GM19395 (cell line): Measurements from ENCODE around the gene SPARC.
"Not testable (repeated sequence)": the region's sequence is repeated elsewhere in the genome, so short reads cannot be mapped to it uniquely, and the experiment has no call there.

ENCODE experiments used
- ATAC-seq: cut with Tn5 transposase; IDR thresholded peaks from one replicate; pipeline ENCODE4 v1.9.1; 2021; ENCODE audit warnings: mild to moderate bottlenecking, moderate library complexity; ENCODE audit not compliant: unreplicated experiment

SPARC gene, protein sequence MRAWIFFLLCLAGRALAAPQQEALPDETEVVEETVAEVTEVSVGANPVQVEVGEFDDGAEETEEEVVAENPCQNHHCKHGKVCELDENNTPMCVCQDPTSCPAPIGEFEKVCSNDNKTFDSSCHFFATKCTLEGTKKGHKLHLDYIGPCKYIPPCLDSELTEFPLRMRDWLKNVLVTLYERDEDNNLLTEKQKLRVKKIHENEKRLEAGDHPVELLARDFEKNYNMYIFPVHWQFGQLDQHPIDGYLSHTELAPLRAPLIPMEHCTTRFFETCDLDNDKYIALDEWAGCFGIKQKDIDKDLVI

DNA sequence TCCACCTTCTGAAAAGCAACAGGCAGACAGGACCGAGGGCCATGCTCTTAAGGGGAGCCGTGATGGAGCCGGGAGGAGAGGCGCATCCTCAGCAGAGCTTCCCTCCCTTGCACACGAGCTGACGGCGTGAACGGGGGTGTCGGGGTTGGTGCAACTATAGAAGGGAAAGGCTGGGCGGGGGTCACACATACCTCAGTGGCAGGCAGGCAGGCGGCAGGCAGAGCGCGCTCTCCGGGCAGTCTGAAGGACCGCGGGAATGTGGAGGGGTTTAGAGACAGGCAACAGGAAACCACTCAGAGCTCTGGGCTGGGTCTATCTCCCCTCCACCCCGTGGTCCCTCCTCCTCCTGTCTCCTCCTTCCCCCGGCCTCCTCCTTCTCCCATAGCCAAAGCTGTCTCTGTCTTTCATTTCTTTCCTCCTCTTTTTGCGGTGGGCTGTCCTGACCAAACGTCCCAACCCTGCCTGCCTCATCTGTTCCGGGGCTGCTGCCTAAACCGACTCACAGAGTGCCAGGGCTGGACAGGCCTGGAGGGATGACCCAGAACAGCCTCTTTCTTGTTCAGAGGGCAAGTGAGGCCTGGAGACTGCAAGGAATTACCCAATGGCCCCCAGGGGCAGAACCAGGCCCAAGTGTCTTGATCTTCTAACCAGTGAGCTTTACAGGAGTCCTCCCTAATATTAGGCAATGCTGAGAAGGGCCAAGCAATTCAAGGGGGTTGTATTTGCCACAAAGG lies at the start of gene SPARC:
Gene SPARC (minus strand): TSS at position 242 of the 734 bp plus-strand sequence. CDS start 10,727 bp downstream, outside the sequence.
- ATAC-seq: peak; percentile 90

DNA sequence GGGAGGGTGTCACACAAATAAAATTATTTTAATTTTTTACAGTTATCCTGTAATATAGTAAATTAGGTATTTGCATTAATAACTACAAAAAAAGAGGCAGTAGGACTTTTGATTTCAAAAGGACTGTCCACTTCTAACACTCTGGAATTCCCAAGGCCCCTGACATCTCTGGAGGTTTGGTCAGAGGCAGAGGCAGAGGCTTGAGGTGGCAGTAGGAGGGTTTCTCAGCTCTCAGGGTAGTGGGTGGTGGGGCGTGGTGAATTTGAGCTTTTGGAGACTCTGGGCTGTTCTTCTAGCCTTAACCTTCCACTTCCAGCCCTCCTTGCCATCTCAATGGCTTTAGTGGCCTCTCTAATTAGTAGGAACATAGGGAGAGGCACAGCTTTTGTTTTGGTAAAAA lies 48.9 kb upstream of the SPARC start:
- ATAC-seq: no peak

DNA sequence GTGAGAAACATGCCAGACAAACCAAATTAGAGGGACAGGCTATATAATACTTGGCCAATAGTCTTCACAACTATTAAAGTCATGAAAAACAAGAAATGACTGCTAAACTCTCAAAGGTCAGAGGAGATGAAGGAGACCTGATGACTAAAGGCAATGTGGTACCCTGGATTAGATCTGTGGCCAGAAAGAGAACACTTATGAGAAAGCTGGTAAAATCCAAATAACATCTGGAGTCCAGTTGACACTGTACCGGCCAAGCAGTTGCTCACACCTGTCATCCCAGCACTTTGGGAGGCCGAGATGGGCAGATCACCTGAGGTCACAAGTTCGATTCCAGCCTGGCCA lies 47.3 kb upstream of the SPARC start:
- no peak for ATAC-seq

DNA sequence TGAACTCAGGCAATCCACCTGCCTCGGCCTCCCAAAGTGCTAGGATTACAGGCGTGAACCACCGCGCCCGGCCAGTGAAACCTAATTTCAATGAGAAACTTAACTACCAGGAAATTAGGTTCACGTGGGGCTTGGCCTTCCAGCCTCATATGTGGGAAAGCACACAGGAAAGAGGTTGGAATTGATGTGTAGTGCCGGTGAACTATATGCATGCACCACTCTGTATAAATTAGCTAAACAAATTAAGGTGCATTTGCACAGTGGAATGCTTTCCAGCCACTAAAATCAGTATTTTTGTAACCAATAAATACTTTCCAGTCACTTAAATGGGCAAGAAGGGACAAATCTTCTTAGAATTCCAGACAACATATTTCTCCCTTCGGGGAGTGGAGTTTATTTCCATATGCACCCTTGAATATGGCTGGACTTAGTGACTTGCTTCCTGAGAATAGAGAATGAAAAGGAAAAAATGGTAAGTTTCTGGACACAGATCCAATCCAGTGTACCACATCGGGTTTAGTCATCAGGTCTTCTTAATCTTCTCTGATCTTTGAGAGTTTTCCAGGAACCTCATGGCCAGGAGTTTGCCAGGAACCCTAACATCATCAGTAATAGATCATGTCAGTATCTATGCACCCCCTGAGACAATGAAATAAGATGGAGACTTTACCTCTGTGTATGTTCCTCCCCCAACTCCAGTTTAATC lies 46.8 kb upstream of the SPARC start:
- no peak for ATAC-seq

DNA sequence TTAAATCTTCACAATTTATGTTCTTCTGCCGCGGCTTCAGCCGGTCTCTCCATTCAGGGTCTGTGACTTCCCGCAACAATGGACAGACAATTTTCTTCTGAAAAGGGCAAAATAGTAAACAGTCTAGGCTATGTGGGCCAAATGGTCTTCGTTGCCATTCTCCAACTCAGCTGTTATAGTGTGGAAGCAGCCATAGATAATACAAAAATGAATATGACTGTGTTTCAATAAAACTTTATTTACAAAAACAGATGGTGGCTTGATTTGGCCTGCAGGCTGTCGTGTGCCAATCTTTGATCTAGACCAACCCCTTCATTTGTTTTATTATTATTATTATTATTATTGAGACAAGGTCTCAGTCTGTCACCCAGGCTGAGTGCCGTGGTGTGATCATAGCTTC lies 43.7 kb upstream of the SPARC start:
- ATAC-seq: no peak

DNA sequence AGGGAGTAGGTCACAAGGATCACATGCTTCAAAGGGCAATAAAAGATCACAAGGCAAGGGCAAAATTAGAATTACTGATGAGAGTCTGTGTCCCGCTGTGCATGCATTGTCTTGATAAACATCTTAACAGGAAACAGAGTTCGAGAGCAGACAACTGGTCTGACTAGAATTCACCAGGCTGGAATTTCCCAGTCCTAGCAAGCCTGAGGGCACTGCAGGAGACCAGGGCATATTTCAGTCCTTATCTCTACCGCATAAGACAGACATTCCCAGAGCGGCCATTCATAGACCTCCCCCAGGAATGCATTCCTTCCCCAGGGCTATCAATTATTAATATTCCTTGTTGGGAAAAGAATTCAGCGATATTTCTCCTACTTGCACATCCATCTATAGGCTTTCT lies 42.9 kb upstream of the SPARC start:
- ATAC-seq: not testable (repeated sequence)

DNA sequence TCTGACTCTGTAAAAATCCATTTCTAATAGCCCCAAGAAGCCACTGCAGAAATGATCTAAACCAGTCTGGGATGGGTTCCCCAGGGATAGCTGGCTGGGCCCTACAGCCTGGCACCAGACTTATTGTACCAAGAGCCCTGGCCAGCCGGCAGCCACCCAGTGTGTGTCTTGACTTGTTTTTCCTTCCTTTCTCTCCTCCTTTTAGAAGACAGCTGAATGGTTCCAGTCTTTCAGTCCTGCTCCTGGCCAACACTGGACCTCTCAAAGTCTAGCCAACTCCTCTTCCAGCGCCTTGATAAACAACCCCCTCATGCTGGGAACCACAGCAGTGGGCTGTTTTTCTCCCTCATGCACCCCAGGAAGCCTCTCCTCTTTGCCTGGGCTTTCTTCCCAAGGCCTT lies 37.6 kb upstream of the SPARC start:
- no peak for ATAC-seq

DNA sequence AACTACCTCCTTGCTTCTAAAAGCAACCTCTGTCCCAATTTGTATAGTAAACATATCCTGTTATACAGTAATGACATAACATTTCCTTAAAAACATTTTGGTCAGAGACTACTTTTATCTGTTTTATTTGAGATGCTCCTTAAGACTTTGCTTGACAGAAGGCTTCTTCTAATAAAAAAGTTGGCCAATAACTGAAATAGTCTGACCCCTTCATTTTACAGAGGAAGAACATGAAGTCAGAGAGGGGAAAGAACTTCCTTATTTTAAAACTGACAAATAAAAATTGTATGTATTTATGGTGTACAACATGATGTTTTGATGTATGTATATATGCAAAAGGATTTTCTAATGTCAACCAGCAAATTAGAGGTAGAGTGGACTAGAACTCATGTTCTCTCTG lies 35.8 kb upstream of the SPARC start:
- ATAC-seq: no peak

DNA sequence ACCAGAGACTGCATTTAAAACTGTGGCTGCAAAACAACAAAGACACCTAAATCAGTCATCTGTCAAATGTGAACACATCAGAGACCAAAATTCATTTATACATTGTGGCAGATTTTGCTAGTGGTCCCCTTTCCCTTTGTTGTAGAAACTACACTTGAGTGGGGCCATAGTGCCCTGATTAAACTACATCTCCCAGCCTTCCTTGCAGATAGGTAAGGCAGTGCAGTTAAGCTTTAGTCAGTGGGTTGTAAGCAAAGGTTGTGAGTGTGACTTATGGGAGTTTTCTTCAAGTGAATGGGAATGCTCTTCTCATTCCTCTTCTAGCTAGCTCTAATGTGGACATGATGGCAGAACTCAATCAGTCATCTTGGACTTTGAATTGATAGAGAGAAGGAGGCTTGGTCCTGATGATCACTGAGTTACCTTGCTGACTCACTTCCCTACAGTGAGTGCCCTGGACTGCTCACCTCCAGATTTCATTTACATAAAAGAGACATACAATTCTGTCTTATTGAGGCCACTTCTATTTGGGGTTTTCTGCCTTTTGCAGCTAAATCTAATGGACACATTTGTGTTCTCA lies 35.2 kb upstream of the SPARC start:
- ATAC-seq: peak; percentile 22

DNA sequence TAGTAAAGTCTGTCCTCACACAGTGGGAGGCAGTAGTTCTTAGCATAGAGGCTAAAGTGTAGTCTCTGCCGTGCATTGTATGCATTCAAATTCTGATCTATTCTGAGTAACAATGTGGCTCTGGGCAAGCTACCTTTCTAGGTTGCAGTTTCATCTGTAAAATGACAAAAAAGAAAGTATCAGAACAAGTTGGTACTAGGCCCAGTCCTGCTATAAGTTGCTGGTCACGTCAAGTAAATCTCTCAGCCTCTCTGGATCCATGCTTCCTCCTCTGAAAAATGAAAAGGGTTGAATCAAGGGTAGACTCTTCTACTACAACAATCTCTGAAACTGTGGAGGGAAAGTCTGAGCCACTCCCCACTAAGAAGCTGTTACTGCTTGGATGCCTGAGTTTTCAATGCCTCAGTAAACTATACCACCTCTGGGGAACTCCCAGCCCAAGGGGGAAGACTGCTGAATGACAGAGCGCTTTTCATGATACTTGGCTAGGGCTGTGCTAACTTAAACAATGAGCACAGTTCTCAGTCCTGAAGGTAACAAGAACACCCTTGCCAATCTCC lies 34.5 kb upstream of the SPARC start:
- ATAC-seq: peak; percentile 89

DNA sequence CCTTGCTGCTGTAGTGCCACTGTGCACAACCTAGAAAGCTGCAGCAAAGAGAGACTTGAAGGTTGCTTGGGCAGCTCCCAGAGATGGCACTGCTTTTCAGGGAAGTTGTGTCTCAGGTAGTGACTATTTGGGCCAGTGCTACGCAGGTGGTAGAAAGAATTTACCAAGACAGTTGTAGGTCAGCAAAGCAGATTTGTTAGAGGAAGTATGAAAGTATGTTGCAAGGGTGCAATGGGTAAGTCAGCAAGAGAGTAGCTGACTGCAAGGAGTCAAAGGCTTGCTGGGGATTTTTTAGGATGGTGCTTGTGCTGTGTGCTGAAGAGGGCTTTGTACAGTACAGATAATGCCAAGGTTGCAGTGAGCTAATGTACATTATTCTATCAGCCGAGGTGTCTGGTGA lies 33.5 kb upstream of the SPARC start:
- ATAC-seq: no peak

DNA sequence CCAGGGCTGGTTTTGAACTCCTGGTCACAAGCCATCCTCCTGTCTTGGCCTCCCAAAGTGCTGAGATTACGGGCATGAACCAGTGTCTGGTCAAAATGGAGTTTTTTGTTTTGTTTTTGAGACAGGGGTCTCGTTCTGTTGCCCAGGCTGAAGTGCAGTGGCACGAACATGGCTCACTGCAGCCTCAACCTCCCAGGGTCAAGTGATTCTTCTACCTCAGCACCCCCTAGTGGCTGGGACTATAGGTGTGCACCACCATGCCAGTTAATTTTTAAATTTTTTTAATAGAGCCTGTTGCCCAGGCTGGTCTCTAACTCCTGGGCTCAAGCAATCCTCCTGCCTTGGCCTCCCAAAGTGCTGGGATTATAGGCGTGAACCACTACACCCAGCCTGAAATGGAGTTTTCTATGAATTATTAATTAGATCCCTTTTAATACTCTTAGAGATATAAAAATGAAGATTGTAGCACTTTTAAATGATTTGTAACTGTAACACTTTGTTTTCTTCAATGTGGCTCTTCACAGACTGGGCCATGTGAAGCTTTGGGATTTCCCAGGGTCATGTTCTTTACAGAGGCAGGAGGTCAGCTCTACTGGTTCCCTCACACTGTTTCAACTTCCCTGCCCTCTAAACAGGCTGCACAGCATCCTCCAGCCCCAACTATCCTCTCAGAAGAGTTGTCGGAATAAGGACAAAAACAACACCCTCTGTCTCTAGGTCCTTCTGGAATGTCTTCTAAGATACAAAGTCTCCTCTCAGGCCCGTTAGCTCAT lies 32.7 kb upstream of the SPARC start:
- no peak for ATAC-seq

DNA sequence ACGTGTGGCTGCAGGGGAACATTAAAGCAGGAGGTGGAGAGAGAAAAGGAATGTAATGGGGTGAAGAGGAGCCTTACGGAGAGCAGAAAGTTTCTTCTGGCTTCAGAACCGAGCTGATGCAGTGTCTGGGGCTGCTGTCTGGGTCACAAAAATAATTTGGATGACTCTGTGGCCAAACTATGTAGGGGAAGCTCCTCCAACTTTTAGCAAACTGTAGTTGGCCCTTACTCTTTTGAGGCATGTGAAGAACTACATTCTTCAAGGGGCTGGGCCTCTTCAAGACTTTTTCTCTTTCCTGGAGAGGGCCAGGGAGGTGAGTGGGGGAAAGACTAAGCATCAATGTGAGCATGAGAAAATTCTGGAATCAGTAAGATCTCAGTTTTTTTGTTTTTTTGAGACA lies 31.9 kb upstream of the SPARC start:
- no peak for ATAC-seq

DNA sequence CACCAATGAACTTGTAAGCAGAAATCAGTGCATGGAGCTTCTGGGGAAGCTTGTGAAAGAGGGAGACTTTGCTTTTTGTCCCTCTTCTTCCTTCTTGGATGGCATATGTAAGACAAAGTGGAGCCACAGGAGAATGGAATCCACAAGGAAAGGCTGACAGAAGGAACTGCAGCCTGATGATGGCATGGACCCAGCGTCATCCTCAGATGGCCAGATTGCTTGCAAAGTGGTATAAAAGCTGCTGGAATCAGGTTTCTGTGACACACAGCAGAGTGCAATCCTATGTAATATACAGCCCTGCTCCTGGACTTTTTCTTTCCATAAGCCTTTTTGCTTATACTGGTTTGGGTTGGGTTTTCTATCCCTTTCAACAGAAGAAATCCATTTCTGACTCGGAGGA lies 31.4 kb upstream of the SPARC start:
- no peak for ATAC-seq

DNA sequence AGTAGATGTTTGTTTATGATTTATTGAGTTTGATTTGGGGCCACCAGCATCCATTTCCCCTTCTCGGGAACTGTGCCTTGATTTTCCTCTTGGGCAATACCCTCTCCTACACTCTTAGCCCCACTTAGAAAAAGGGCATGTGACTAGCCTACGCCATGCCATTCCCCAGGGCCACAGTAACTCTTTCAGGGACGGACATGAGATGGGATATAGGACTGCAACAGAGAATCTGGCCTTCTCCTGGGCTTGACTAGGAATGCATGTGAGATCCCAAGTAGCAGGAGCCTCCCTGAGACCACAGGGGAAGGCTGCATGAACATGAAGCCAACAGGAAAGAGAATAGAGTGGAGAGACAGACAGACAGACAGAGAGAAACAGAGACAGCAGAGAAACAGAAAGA lies 30.7 kb upstream of the SPARC start:
- no peak for ATAC-seq

DNA sequence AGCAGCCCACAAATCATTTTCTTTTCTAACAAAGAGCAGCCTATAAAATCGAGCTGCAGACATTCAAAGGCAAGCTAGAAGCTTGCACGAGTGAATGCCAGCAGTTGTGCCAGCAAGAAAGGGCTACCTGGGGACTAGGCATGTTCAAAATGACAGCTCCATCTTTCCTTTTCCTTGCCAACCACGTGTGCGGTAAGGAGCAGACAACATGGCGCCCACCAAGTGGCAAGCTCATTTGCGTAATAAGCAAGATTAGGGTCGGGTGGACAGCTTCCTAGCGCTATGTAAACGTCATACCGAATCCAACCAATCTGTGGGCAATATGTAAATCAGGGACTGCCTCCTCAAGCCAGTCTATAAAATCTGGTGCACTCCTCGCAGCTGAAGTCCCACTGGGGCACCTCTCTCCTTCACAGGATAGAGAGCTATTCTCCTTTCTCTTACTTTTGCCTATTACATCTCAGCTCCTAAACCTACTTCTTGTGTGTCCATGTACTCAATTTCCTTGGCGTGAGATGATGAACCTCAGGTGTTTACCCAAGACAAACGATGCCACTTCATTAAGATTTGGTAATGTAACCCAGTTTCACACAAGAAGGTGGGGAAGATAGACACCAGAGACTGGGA lies 22.5 kb upstream of the SPARC start:
- no peak for ATAC-seq

DNA sequence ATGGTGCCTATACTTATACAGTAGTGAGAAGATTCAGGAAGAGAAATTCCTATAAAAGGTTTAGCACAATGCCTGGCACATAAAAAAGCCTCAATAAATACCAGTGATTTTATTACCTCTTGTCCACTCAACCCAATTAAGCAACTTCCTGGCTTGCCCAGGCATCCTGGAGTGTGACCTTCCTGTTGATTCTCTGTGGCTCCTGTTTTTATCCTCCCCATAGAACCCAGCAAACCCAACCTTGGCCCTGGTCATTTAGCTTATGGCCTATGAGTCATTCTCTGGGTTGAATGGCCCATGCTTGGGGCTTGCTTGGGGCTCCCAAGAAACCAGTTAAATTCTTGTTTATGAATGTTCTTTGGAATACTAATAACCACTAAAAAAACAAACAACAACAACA lies 21.4 kb upstream of the SPARC start:
- ATAC-seq: no peak

DNA sequence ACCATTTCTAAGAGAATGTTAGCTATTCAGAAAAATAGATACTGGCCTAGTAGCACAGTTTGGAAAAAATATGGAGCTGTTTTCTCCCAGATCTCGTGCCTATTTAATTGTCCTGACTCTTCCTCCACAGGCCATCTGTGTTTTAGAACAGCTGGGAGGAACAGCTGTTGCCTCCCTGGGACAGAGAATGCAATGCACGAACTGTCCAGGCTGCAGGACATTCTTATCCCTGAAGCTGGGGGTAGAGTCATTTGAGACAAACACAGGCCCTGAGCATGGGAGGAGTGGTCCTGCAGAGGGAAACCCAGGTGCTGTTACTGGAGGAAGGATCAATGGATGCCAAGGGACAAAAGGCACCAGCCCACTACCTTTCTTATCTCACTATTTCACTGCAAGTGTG lies 20.9 kb upstream of the SPARC start:
- no peak for ATAC-seq

DNA sequence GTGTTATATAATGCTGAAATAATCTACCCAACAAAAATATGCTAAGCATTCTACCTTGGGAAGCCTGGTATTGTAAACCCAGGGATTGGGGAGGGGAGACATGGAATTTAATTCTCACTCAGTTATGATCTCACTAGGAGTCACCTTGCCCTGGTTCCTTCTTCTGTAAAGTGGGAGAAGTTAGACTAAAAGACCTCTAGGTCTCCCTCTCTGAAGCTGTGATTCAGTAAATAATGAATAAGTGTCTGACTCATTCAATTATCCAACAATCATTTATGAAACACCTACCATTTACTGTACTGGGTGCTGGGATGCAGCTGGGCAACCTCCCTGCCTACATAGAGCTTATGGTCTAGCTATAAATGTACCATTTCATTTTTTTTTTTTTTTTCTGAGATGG lies 20.2 kb upstream of the SPARC start:
- no peak for ATAC-seq

DNA sequence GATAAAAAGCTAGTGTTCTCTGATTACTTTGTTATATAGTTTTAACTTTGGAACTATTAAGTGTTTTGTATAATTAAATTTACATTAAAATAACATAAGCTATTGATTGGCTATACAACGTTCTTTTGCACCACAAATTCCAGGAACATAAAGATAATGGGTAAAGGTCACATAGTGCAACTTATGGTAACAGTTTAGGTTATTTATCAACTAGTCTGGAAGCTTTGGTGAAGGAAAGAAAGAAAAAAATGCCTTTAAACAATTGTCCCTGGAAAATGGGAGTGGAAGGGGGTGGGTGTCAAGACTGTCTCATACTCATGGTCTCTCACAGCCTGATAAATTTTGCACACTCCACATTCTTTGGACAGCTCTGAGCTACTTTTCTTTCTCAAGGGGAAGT lies 17.1 kb upstream of the SPARC start:
- ATAC-seq: no peak
